SK-N-SH treated with all-trans-retinoic acid at 6 μM for 48 hours (cell line): ENCODE results near the gene NT5DC1.

Experiments
- ARNTL ChIP-seq: fragments of 450-650 bp; formaldehyde crosslinking; IDR thresholded peaks from 2 replicates; pipeline ENCODE4 v1.5.0; 2020; ENCODE audit warnings: low read depth, mild to moderate bottlenecking, moderate library complexity, borderline replicate concordance
- BACH2 ChIP-seq: fragments of 250-450 bp; sonication (Bioruptor Pico); IDR thresholded peaks from 2 replicates; pipeline ENCODE4 v1.9.0; 2021; ENCODE audit warnings: mild to moderate bottlenecking, borderline replicate concordance
- GLIS3 ChIP-seq: fragments of 250-450 bp; sonication (Bioruptor Pico); IDR thresholded peaks from 2 replicates; pipeline ENCODE4 v1.5.0; 2020; ENCODE audit warnings: mild to moderate bottlenecking, moderate library complexity
- RARB ChIP-seq: fragments of 250-450 bp; sonication (Bioruptor Pico); IDR thresholded peaks from 2 replicates; pipeline ENCODE4 v1.8.0; 2021; ENCODE audit warnings: mild to moderate bottlenecking, moderate library complexity
- TCF4 ChIP-seq: fragments of 250-450 bp; sonication (Bioruptor Pico); IDR thresholded peaks from 2 replicates; pipeline ENCODE4 v1.8.0; 2021; ENCODE audit warnings: mild to moderate bottlenecking, moderate library complexity, borderline replicate concordance
- ZC3H10 ChIP-seq: fragments of 250-450 bp; sonication (Bioruptor Pico); IDR thresholded peaks from 2 replicates; pipeline ENCODE4 v1.5.1; 2021; ENCODE audit warnings: mild to moderate bottlenecking, moderate library complexity
- ZFP3 ChIP-seq: fragments of 250-450 bp; sonication (Bioruptor Pico); IDR thresholded peaks from 2 replicates; pipeline ENCODE4 v1.5.0; 2020; ENCODE audit warnings: mild to moderate bottlenecking, moderate library complexity
- TF ChIP-seq, protein P1 (sequence below): fragments of 250-450 bp; sonication (Bioruptor Pico); IDR thresholded peaks from 2 replicates; pipeline ENCODE4 v1.8.0; 2020; ENCODE audit warnings: mild to moderate bottlenecking, moderate library complexity, borderline replicate concordance

DNA sequence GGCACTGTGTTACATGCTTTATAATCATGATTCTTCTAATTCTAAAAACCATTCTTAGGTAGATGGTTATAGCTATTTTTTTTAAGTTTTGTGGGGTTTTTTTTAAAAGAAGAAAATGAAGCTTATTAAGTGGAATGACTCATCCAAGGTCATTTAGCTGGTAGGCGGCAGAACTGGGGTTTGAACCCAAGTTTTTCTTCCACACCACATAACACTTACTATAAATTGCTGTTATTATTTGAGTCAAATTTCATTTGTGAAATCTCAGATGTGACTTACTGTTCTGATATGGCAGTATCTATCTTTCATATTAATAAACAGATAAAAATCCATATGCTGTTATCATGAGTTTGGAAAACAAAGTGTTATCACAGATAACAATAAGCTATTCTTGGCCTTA is 35.7 kb downstream of the NT5DC1 start:
- no peak for TF ChIP-seq TCF4 (CRISPR knock-in tag)
- TF ChIP-seq, protein P1, sequence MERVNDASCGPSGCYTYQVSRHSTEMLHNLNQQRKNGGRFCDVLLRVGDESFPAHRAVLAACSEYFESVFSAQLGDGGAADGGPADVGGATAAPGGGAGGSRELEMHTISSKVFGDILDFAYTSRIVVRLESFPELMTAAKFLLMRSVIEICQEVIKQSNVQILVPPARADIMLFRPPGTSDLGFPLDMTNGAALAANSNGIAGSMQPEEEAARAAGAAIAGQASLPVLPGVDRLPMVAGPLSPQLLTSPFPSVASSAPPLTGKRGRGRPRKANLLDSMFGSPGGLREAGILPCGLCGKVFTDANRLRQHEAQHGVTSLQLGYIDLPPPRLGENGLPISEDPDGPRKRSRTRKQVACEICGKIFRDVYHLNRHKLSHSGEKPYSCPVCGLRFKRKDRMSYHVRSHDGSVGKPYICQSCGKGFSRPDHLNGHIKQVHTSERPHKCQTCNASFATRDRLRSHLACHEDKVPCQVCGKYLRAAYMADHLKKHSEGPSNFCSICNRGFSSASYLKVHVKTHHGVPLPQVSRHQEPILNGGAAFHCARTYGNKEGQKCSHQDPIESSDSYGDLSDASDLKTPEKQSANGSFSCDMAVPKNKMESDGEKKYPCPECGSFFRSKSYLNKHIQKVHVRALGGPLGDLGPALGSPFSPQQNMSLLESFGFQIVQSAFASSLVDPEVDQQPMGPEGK (CRISPR knock-in tag) = no peak
- TF ChIP-seq GLIS3 = no peak
- no peak for TF ChIP-seq BACH2 (CRISPR knock-in tag)
- TF ChIP-seq ZC3H10 = no peak
- no peak for TF ChIP-seq ARNTL (CRISPR knock-in tag)
- TF ChIP-seq ZFP3 (CRISPR knock-in tag) = no peak
- TF ChIP-seq RARB (CRISPR knock-in tag) = no peak
